NB4 (cell line): ENCODE measurements around the gene HDGFL2.
A peak's percentile ranks its signal among the peaks of the same experiment; 100 is the strongest.

Experiments
- CTCF ChIP-seq: IDR thresholded peaks from one replicate; pipeline ENCODE4 v1.5.1; 2012; ENCODE audit warnings: low read depth, low read length
- MAX ChIP-seq: IDR thresholded peaks from 2 replicates; pipeline ENCODE4 v1.6.1; 2011; ENCODE audit warnings: low read depth, low read length
- POLR2A ChIP-seq: IDR thresholded peaks from 2 replicates; pipeline ENCODE4 v1.6.1; 2011; ENCODE audit warnings: mild to moderate bottlenecking; ENCODE audit not compliant: insufficient read length; ENCODE audit errors: extremely low read depth

DNA sequence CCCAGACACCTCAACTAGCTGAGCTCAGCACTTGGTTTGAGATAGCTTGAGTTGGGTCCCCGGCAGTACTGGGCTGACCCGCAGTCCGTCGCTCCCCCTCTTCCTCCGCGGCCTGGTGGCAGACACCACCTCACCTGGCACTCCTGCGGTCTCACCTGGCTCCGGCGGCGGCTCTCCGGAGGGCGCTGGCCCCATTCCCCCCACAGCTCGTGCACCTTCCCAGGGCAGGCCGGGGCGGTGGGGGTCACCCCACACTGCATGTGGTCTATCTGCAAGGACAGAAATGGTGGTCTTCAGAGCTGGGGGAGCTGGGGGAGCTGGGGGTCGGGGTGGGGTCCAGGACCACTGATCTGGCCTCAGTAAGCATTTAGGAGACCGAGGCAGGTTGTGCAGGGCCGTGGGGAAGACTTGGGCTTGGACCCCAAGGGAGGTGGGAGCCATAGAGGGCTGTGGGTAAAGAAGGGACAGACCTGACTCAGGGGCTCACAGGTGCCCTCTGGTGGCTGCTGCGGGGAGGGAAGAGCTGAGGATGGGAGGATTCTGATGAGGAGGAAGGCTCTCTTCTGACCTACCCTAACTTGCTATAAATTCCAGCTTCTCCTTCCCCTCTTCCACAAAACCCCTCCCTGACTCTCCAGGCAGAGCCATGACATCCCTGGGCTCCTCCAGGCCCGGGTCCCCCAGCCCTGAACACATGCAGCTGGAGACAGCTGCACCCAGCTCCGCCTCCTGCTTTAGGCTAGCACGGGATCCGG is 52.9 kb downstream of the HDGFL2 start:
- TF ChIP-seq CTCF = peak; percentile 73
- no peak for TF ChIP-seq POLR2A
- no peak for TF ChIP-seq MAX
